H9 (cell line): ENCODE results near the gene SLC35F3. TPM values are rescaled to one million over a fixed set of nuclear protein-coding genes. Genes with fewer than 3 reads are reported as not detected.

Experiments
- DNase-seq: peaks from one replicate; pipeline ENCODE4 v3.0.0-alpha.2; 2017
- H2AFZ ChIP-seq: one replicate; pipeline ENCODE4 v1.6.1; 2013; ENCODE audit warnings: mild to moderate bottlenecking, low read length, control low read depth, moderate library complexity
- H2AK5ac ChIP-seq: 2 replicates; pipeline ENCODE4 v1.6.1; 2013; ENCODE audit warnings: low read length, control low read depth, mixed read lengths; ENCODE audit not compliant: insufficient read length
- H2BK120ac ChIP-seq: one replicate; pipeline ENCODE4 v1.6.1; 2013; ENCODE audit warnings: low read depth, mild to moderate bottlenecking, low read length, control low read depth, inconsistent platforms; ENCODE audit not compliant: poor library complexity, severe bottlenecking
- H2BK12ac ChIP-seq: 2 replicates; pipeline ENCODE4 v1.6.1; 2013; ENCODE audit warnings: low read length, control low read depth, mixed read lengths, low read depth; ENCODE audit not compliant: insufficient read length
- H2BK15ac ChIP-seq: 2 replicates; pipeline ENCODE4 v1.6.1; 2013; ENCODE audit warnings: low read depth, low read length, control low read depth
- H2BK20ac ChIP-seq: one replicate; pipeline ENCODE4 v1.6.1; 2013; ENCODE audit warnings: low read depth, mild to moderate bottlenecking, low read length, control low read depth, inconsistent platforms; ENCODE audit not compliant: poor library complexity, severe bottlenecking
- H2BK5ac ChIP-seq: 2 replicates; pipeline ENCODE4 v1.6.1; 2013; ENCODE audit warnings: low read length, control low read depth, mixed read lengths; ENCODE audit not compliant: insufficient read length
- H3K14ac ChIP-seq: 2 replicates; pipeline ENCODE4 v1.6.1; 2013; ENCODE audit warnings: low read length, control low read depth; ENCODE audit not compliant: insufficient read depth
- H3K18ac ChIP-seq: 2 replicates; pipeline ENCODE4 v1.6.1; 2013; ENCODE audit warnings: low read depth, mild to moderate bottlenecking, mixed read lengths, low read length, control low read depth; ENCODE audit not compliant: insufficient read length
- H3K23ac ChIP-seq: 2 replicates; pipeline ENCODE4 v1.6.1; 2013; ENCODE audit warnings: low read length, control low read depth, mixed read lengths, low read depth; ENCODE audit not compliant: insufficient read length
- H3K23me2 ChIP-seq: 2 replicates; pipeline ENCODE4 v1.6.1; 2013; ENCODE audit warnings: low read depth, mild to moderate bottlenecking, mixed read lengths, low read length, control low read depth; ENCODE audit not compliant: insufficient read length, poor library complexity, severe bottlenecking
- H3K27ac ChIP-seq: 2 replicates; pipeline ENCODE4 v1.5.1; 2013; ENCODE audit warnings: low read length, control low read depth, mixed read lengths, low read depth; ENCODE audit not compliant: insufficient read length
- H3K27me3 ChIP-seq: 2 replicates; pipeline ENCODE4 v1.6.1; 2013; ENCODE audit warnings: low read length, control low read depth, inconsistent platforms; ENCODE audit not compliant: insufficient read depth
- H3K4ac ChIP-seq: 2 replicates; pipeline ENCODE4 v1.6.1; 2013; ENCODE audit warnings: low read depth, mild to moderate bottlenecking, control low read depth, inconsistent platforms, low read length, moderate library complexity
- H3K4me1 ChIP-seq: 2 replicates; pipeline ENCODE4 v1.6.1; 2013; ENCODE audit warnings: low read length, control low read depth, inconsistent platforms; ENCODE audit not compliant: insufficient read depth
- H3K4me2 ChIP-seq: 2 replicates; pipeline ENCODE4 v1.6.1; 2013; ENCODE audit warnings: low read length, control low read depth, mixed read lengths; ENCODE audit not compliant: insufficient read length, insufficient read depth
- H3K56ac ChIP-seq: 2 replicates; pipeline ENCODE4 v1.6.1; 2013; ENCODE audit warnings: low read depth, mild to moderate bottlenecking, mixed read lengths, low read length, control low read depth; ENCODE audit not compliant: insufficient read length
- H3K79me1 ChIP-seq: 2 replicates; pipeline ENCODE4 v1.6.1; 2013; ENCODE audit warnings: low read depth, mild to moderate bottlenecking, moderate library complexity, low read length, control low read depth, inconsistent platforms; ENCODE audit not compliant: insufficient read depth, poor library complexity, severe bottlenecking
- H3K79me2 ChIP-seq: 2 replicates; pipeline ENCODE4 v1.6.1; 2013; ENCODE audit warnings: low read length, control low read depth, inconsistent platforms; ENCODE audit not compliant: insufficient read depth
- H3K9ac ChIP-seq: 2 replicates; pipeline ENCODE4 v1.6.1; 2013; ENCODE audit warnings: low read length, control low read depth, mixed read lengths; ENCODE audit not compliant: insufficient read length; ENCODE audit errors: extremely low read depth
- H3K9me3 ChIP-seq: one replicate; pipeline ENCODE4 v1.6.1; 2013; ENCODE audit warnings: low read depth, low read length, inconsistent platforms; ENCODE audit not compliant: control insufficient read depth
- H3T11ph ChIP-seq: one replicate; pipeline ENCODE4 v1.6.1; 2013; ENCODE audit warnings: mild to moderate bottlenecking, low read length, control low read depth, inconsistent platforms
- H4K20me1 ChIP-seq: one replicate; pipeline ENCODE4 v1.6.1; 2013; ENCODE audit not compliant: control insufficient read depth, insufficient read length, insufficient read depth
- H4K5ac ChIP-seq: 2 replicates; pipeline ENCODE4 v1.6.1; 2013; ENCODE audit warnings: low read depth, mild to moderate bottlenecking, mixed read lengths, low read length, control low read depth; ENCODE audit not compliant: insufficient read length
- H4K8ac ChIP-seq: replicated peaks from 2 replicates; pipeline ENCODE4 v1.6.1; 2013; ENCODE audit warnings: low read length, control low read depth, mixed read lengths, low read depth; ENCODE audit not compliant: insufficient read length
- H4K91ac ChIP-seq: 2 replicates; pipeline ENCODE4 v1.6.1; 2013; ENCODE audit warnings: low read depth, mild to moderate bottlenecking, moderate library complexity, mixed read lengths, low read length, control low read depth; ENCODE audit not compliant: insufficient read length
- H3K27ac Mint-ChIP-seq, 3 experiments: 2 replicates in 2 of 3; 3 replicates in 1 of 3; pipeline ENCODE4 v1.8.0; 2020 to 2021; ENCODE audit warnings: mixed read lengths in 3 of 3, mild to moderate bottlenecking in 1 of 3, moderate library complexity in 1 of 3
- H3K27me3 Mint-ChIP-seq: 2 replicates; pipeline ENCODE4 v1.8.0; 2021; ENCODE audit warnings: low read depth, mild to moderate bottlenecking, moderate library complexity, mixed read lengths
- H3K36me3 Mint-ChIP-seq, 3 experiments: 2 replicates in 2 of 3; 3 replicates in 1 of 3; pipeline ENCODE4 v1.8.0; 2020 to 2021; ENCODE audit warnings: low read depth in 3 of 3, mixed read lengths in 3 of 3; ENCODE audit not compliant: insufficient read depth in 1 of 3
- H3K4me1 Mint-ChIP-seq, 2 experiments: 2 replicates each; pipeline ENCODE4 v1.8.0; 2020; ENCODE audit warnings: mixed read lengths in 2 of 2
- H3K4me3 Mint-ChIP-seq, 2 experiments: 2 replicates in 1 of 2; 3 replicates in 1 of 2; pipeline ENCODE4 v1.8.0; 2020 to 2021; ENCODE audit warnings: mild to moderate bottlenecking in 2 of 2, mixed read lengths in 2 of 2, moderate library complexity in 1 of 2
- H3K9me3 Mint-ChIP-seq, 2 experiments: 2 replicates in 1 of 2; 3 replicates in 1 of 2; pipeline ENCODE4 v1.8.0; 2020; ENCODE audit warnings: mild to moderate bottlenecking in 2 of 2, mixed read lengths in 2 of 2, moderate library complexity in 1 of 2
- CTCF ChIP-seq: fragments of 200-600 bp; sonication (generic); conservative IDR thresholded peaks from 3 replicates; pipeline ENCODE4 v1.8.0; 2021; ENCODE audit warnings: antibody characterized with exemption, mild to moderate bottlenecking
- WGBS: extraction: QIAGEN DNeasy Blood & Tissue Kit; methylation state at CpG from one replicate; pipeline ENCODE4 v1.1.7; 2013; ENCODE audit warnings: missing lambda C conversion rate, low lambda C conversion rate, mixed read lengths; ENCODE audit not compliant: insufficient read length; ENCODE audit errors: extremely low coverage; 5-methylcytosine and 5-hydroxymethylcytosine counted together
- total RNA-seq: library from RNA; stranded (reverse); gene quantifications from 2 replicates; pipeline ENCODE4 v1.2.1, GENCODE V29; 2021

SLC35F3 gene
- total RNA-seq, 1 experiment from 2014 or later = 0.81 TPM

DNA sequence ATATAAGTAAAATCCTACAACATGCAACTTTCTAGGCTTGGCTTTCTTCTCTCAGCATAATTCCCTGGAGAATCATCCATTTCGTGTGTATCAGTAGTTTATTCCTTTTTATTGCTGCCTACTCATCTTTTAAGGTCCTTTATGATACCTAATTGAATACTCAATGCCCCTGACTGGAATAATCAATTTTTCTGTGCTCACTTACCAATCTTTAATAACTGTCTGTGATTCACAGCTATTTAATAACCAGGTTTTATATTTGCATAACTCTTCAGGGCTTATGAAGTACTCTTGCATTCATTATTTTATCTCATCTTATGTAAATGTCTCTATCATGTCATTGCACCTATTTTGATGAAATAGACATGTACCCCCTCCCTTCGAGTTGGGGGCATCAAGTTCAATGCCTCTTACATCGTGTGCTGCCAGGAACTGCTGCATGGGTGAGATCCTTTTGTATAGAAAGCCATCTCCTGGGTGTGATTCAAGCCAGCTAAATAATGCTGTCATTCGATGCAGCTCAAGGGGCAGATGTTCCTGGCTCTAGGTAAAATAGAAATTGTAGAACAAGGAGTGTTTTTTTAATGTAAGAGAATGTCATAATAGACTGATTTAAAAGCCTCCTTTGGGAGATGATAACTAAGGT lies 222.7 kb downstream of the SLC35F3 start:
- H2AFZ ChIP-seq = no peak overlapping the region
- Mint-ChIP-seq H3K27ac (no peak overlapping the region), H3K4me3 (no peak overlapping the region), H3K36me3 (no peaks in the 10 kb centered on the region), H3K4me1 (peaks cover 6% of the 10 kb centered on the region in 2 experiments), H3K9me3 (peaks cover 2 to 3% of the 10 kb centered on the region in 2 experiments; a peak in 2 of 5 replicates), H3K27me3 (peaks cover 20% of the 10 kb centered on the region)
- no peaks in the 10 kb centered on the region for H3K23me2 ChIP-seq
- H3K4me1 ChIP-seq = no peaks in the 10 kb centered on the region
- H3K9ac ChIP-seq = no peak overlapping the region
- no peak overlapping the region for H2BK20ac ChIP-seq
- H3K79me2 ChIP-seq = no peaks in the 10 kb centered on the region
- H2BK120ac ChIP-seq = no peak overlapping the region
- H3K4ac ChIP-seq = no peak overlapping the region
- H3K23ac ChIP-seq = no peak overlapping the region
- DNase-seq = no peak
- no peaks in the 10 kb centered on the region for H3K27me3 ChIP-seq
- H3K79me1 ChIP-seq = no peaks in the 10 kb centered on the region
- no peak overlapping the region for H2BK12ac ChIP-seq
- H3T11ph ChIP-seq = no peak overlapping the region
- H2BK15ac ChIP-seq = no peak overlapping the region
- H3K14ac ChIP-seq = no peak overlapping the region
- H3K56ac ChIP-seq = no peak overlapping the region
- H4K91ac ChIP-seq = no peak overlapping the region
- H2AK5ac ChIP-seq = no peak overlapping the region
- no peak overlapping the region for H4K8ac ChIP-seq
- WGBS = no CpG with 5 or more reads among the region's 4 CpGs
- no peaks in the 10 kb centered on the region for H3K9me3 ChIP-seq
- no peaks in the 10 kb centered on the region for H4K20me1 ChIP-seq
- no peak overlapping the region for H3K27ac ChIP-seq
- no peak overlapping the region for H3K18ac ChIP-seq
- no peak overlapping the region for H2BK5ac ChIP-seq
- no peak overlapping the region for H4K5ac ChIP-seq
- no peak overlapping the region for H3K4me2 ChIP-seq
- TF ChIP-seq CTCF = no peak
